Measurements from ENCODE around the gene PRODH.
"Not testable (repeated sequence)": the region's sequence is repeated elsewhere in the genome, so short reads cannot be mapped to it uniquely, and the experiment has no call there.

GRCh38 chr22:18938691-18939090 is 2.6 kb upstream of the PRODH start:
- TF ChIP-seq PATZ1 (CRISPR knock-in tag; IDR thresholded peaks at IDR 0.05; ENCODE audit: borderline replicate concordance); CREB5 (CRISPR knock-in tag; IDR thresholded peaks at IDR 0.05; ENCODE audit: low read depth); ZFP30 (CRISPR knock-in tag; IDR thresholded peaks at IDR 0.05); POU6F1 (CRISPR knock-in tag; IDR thresholded peaks at IDR 0.05; ENCODE audit: borderline replicate concordance, low read depth); RARB (CRISPR knock-in tag; IDR thresholded peaks at IDR 0.05); CSDC2 (CRISPR knock-in tag; IDR thresholded peaks at IDR 0.05); SNAI2 (CRISPR knock-in tag; IDR thresholded peaks at IDR 0.05); ARNTL (CRISPR knock-in tag; IDR thresholded peaks at IDR 0.05; ENCODE audit: borderline replicate concordance, low read depth): not testable (repeated sequence)

Measured in SK-N-SH treated with all-trans-retinoic acid at 6 μM for 48 hours (cell line).